ENCODE measurements around the gene RABGAP1. TPM values are rescaled to one million over a fixed set of nuclear protein-coding genes. Genes with fewer than 3 reads are reported as not detected.

RABGAP1 gene
- total and polyA plus RNA-seq, 4 donors, result 3.8 to 25.7 (median 10.5) TPM

GRCh38 chr9:123039617-123040219 lies 98.9 kb downstream of the RABGAP1 start (continued):
- TF ChIP-seq SP1 (IDR thresholded peaks at IDR 0.05), result no peak
- TF ChIP-seq YY1 (IDR thresholded peaks at IDR 0.05), result no peak
- TF ChIP-seq GABPA (IDR thresholded peaks at IDR 0.05 in 1 of 2, conservative IDR thresholded peaks at IDR 0.05 in 1 of 2), result no peak
- no peak for TF ChIP-seq FOXA1 (IDR thresholded peaks at IDR 0.05)
- TF ChIP-seq HNF4A (conservative IDR thresholded peaks at IDR 0.05), result no peak
- TF ChIP-seq TAF1 (conservative IDR thresholded peaks at IDR 0.05), result no peak

- Histone ChIP-seq H3K4me3 (ENCODE audit: low read depth in 1 of 3, low read length in 3 of 3) (no peak overlapping the region), H3K9me3 (ENCODE audit: control insufficient read depth in 4 of 4, low read length in 3 of 4) (no peaks in the 10 kb centered on the region), H3K27ac (ENCODE audit: low read depth in 1 of 2, low read length in 2 of 2) (no peak overlapping the region), H3K4me1 (ENCODE audit: control insufficient read depth in 4 of 4, insufficient read depth in 4 of 4, low read length in 3 of 4) (peaks cover 0 to 8% (median 3%) of the 10 kb centered on the region in 4 donors), H3K9ac (ENCODE audit: low read depth in 1 of 2, low read length in 2 of 2) (no peak overlapping the region), H3K27me3 (ENCODE audit: control insufficient read depth in 4 of 4, insufficient read depth in 4 of 4, low read length in 3 of 4) (no peaks in the 10 kb centered on the region), H3K36me3 (ENCODE audit: control insufficient read depth in 4 of 4, insufficient read depth in 3 of 4, low read depth in 1 of 4, low read length in 3 of 4) (peaks cover 0 to 2% (median 0%) of the 10 kb centered on the region in 4 donors)
- DNase-seq (ENCODE audit: low spot score), result no peak
- 86% methylated on average over 1 of the region's 1 CpG for WGBS
- TF ChIP-seq FOXA2 (IDR thresholded peaks at IDR 0.05), result no peak
- TF ChIP-seq YY1 (IDR thresholded peaks at IDR 0.05), result no peak
- no peak for TF ChIP-seq MAX (IDR thresholded peaks at IDR 0.05)
- TF ChIP-seq NR2F2 (IDR thresholded peaks at IDR 0.05), result no peak
- TF ChIP-seq JUND (IDR thresholded peaks at IDR 0.05), result no peak
- no peak for TF ChIP-seq ATF3 (IDR thresholded peaks at IDR 0.05)
- TF ChIP-seq RXRA (IDR thresholded peaks at IDR 0.05), result no peak
- TF ChIP-seq EGR1 (IDR thresholded peaks at IDR 0.05; ENCODE audit: low read depth in 2 of 2), result no peak
- TF ChIP-seq HNF4A (conservative IDR thresholded peaks at IDR 0.05), result no peak
- TF ChIP-seq SP1 (IDR thresholded peaks at IDR 0.05), result no peak
- no peak for TF ChIP-seq FOXA1 (IDR thresholded peaks at IDR 0.05)
- no peak for TF ChIP-seq CTCF (IDR thresholded peaks at IDR 0.05; ENCODE audit: low read depth, low read length, missing input control)
- TF ChIP-seq ZBTB33 (IDR thresholded peaks at IDR 0.05), result no peak
- no peak for TF ChIP-seq REST (IDR thresholded peaks at IDR 0.05)
- no peak for TF ChIP-seq TAF1 (conservative IDR thresholded peaks at IDR 0.05)
- TF ChIP-seq GABPA (IDR thresholded peaks at IDR 0.05 in 1 of 2, conservative IDR thresholded peaks at IDR 0.05 in 1 of 2), result no peak
- TF ChIP-seq HNF4G (IDR thresholded peaks at IDR 0.05), result no peak
Observed at GRCh38 chr9:123040801-123041200, 100.0 kb downstream of the RABGAP1 start.
